ENCODE measurements around the gene ABI1. TPM values are rescaled to one million over a fixed set of nuclear protein-coding genes. Genes with fewer than 3 reads are reported as not detected.

Gene ABI1

Small RNA genes lying within 50 kb of the gene (small RNA-seq; reads per million reads assigned to genes)
- not detected for gene RF00191 (ENCODE audit: low read depth)
- gene RNU6-946P (ENCODE audit: low read depth), result not detected

All from mesenchymal stem cell (in vitro differentiated cells and primary cell).